ENCODE data around the gene BEAN1. TPM values are rescaled to one million over a fixed set of nuclear protein-coding genes. Genes with fewer than 3 reads are reported as not detected.

The BEAN1 gene
- polyA plus RNA-seq, 1 of the 3 experiments (the other 2 are of a cell fraction), result 0.07 TPM

GRCh38 chr16:66508248-66508913, 81.3 kb downstream of the BEAN1 start:
- no peak overlapping the region for H3K4me2 ChIP-seq
- ChIA-PET POLR2A (no interaction called here), CTCF (interaction anchor here (1.6 to 2.3 kb wide), 2 partner anchors 102 to 151 kb away, joined by 6 to 9 read pairs; no protein-coding TSS in a partner anchor)
- H4K20me1 ChIP-seq (ENCODE audit: insufficient read depth), result no peaks in the 10 kb centered on the region
- no peaks in the 10 kb centered on the region for H3K9me3 ChIP-seq
- DNase-seq, result no peak
- H3K79me2 ChIP-seq (ENCODE audit: insufficient read depth), result no peaks in the 10 kb centered on the region
- no peaks in the 10 kb centered on the region for H3K9me2 ChIP-seq
- H3K4me3 ChIP-seq (ENCODE audit: low read depth in 2 of 2, low read length in 1 of 2), result no peak overlapping the region
- TF ChIP-seq NFIC (IDR thresholded peaks at IDR 0.05; ENCODE audit: borderline replicate concordance) (no peak), RCOR1 (IDR thresholded peaks at IDR 0.05; ENCODE audit: low read length) (no peak), JUND (IDR thresholded peaks at IDR 0.05) (no peak)
- H3K9ac ChIP-seq, result no peak overlapping the region
- peaks cover 5 to 25% of the 10 kb centered on the region in 2 experiments; a peak in 3 of 4 replicates for H3K4me1 ChIP-seq (ENCODE audit: control insufficient read depth in 1 of 2, insufficient read depth in 2 of 2, low read depth in 1 of 2, low read length in 1 of 2)
- 75% methylated on average over 7 of the region's 7 CpGs for WGBS (ENCODE audit: low lambda C conversion rate)
- peaks cover 23% of the 10 kb centered on the region for H3F3A ChIP-seq (replicated peaks; ENCODE audit: insufficient read depth)
- H3K36me3 ChIP-seq (replicated peaks in 1 of 2; ENCODE audit: control insufficient read depth in 1 of 2, insufficient read depth in 2 of 2, low read length in 1 of 2), result no peaks in the 10 kb centered on the region
- H3K27me3 ChIP-seq (ENCODE audit: insufficient read depth), result no peaks in the 10 kb centered on the region
- no peak overlapping the region for H2AFZ ChIP-seq (ENCODE audit: low read depth)
- H3K27ac ChIP-seq (ENCODE audit: low read depth in 2 of 2, low read length in 1 of 2), result no peak overlapping the region

GRCh38 chr16:66508914-66509496, 81.9 kb downstream of the BEAN1 start:
- no peaks in the 10 kb centered on the region for H3K9me3 ChIP-seq
- no peaks in the 10 kb centered on the region for H4K20me1 ChIP-seq (ENCODE audit: insufficient read depth)
- WGBS (ENCODE audit: low lambda C conversion rate), result 92% methylated on average over 9 of the region's 9 CpGs
- ChIA-PET CTCF (interaction anchor here (0.9 to 2.3 kb wide), 4 partner anchors 102 to 152 kb away, joined by 3 to 9 read pairs (median 4); no protein-coding TSS in a partner anchor), POLR2A (no interaction called here)
- H3K4me1 ChIP-seq (ENCODE audit: control insufficient read depth in 1 of 2, insufficient read depth in 2 of 2, low read depth in 1 of 2, low read length in 1 of 2), result peaks cover 5 to 25% of the 10 kb centered on the region in 2 experiments; a peak in 3 of 4 replicates
- H3K27me3 ChIP-seq (ENCODE audit: insufficient read depth), result no peaks in the 10 kb centered on the region
- H3K9me2 ChIP-seq, result no peaks in the 10 kb centered on the region
- H3F3A ChIP-seq (replicated peaks; ENCODE audit: insufficient read depth), result peaks cover 23% of the 10 kb centered on the region
- no peaks in the 10 kb centered on the region for H3K79me2 ChIP-seq (ENCODE audit: insufficient read depth)
- no peak overlapping the region for H3K4me3 ChIP-seq (ENCODE audit: low read depth in 2 of 2, low read length in 1 of 2)
- no peak for DNase-seq
- no peak overlapping the region for H2AFZ ChIP-seq (ENCODE audit: low read depth)
- no peak overlapping the region for H3K27ac ChIP-seq (ENCODE audit: low read depth in 2 of 2, low read length in 1 of 2)
- no peak for TF ChIP-seq FOXM1 (IDR thresholded peaks at IDR 0.05; ENCODE audit: low read depth)
- no peak for TF ChIP-seq RCOR1 (IDR thresholded peaks at IDR 0.05; ENCODE audit: low read length)
- TF ChIP-seq GABPA (IDR thresholded peaks at IDR 0.05; ENCODE audit: low read depth), result no peak
- no peak overlapping the region for H3K4me2 ChIP-seq
- no peaks in the 10 kb centered on the region for H3K36me3 ChIP-seq (replicated peaks in 1 of 2; ENCODE audit: control insufficient read depth in 1 of 2, insufficient read depth in 2 of 2, low read length in 1 of 2)
- no peak overlapping the region for H3K9ac ChIP-seq

- CTCF ChIA-PET, result interaction anchor here (0.9 to 2.3 kb wide), 4 partner anchors 22 to 111 kb away, joined by 3 to 9 read pairs (median 3); no protein-coding TSS in a partner anchor
- 96% methylated on average over 5 of the region's 5 CpGs for WGBS (ENCODE audit: low lambda C conversion rate)
- H3K27ac ChIP-seq (ENCODE audit: low read depth in 2 of 2, low read length in 1 of 2), result no peak overlapping the region
- H3K9me3 ChIP-seq, result no peaks in the 10 kb centered on the region
- no peaks in the 10 kb centered on the region for H3K9me2 ChIP-seq
- H3K4me1 ChIP-seq (ENCODE audit: control insufficient read depth in 1 of 2, insufficient read depth in 2 of 2, low read depth in 1 of 2, low read length in 1 of 2), result peaks cover 5 to 25% of the 10 kb centered on the region in 2 experiments; a peak in 3 of 4 replicates
- no peak overlapping the region for H2AFZ ChIP-seq (ENCODE audit: low read depth)
- no peaks in the 10 kb centered on the region for H3K27me3 ChIP-seq (ENCODE audit: insufficient read depth)
- H3K4me2 ChIP-seq, result no peak overlapping the region
- peaks cover 23% of the 10 kb centered on the region for H3F3A ChIP-seq (replicated peaks; ENCODE audit: insufficient read depth)
- no peak overlapping the region for H3K9ac ChIP-seq
- no peaks in the 10 kb centered on the region for H3K79me2 ChIP-seq (ENCODE audit: insufficient read depth)
- DNase-seq, result no peak
- POLR2A ChIA-PET, result no interaction called here
- H3K4me3 ChIP-seq (ENCODE audit: low read depth in 2 of 2, low read length in 1 of 2), result no peak overlapping the region
- H4K20me1 ChIP-seq (ENCODE audit: insufficient read depth), result no peaks in the 10 kb centered on the region
- H3K36me3 ChIP-seq (replicated peaks in 1 of 2; ENCODE audit: control insufficient read depth in 1 of 2, insufficient read depth in 2 of 2, low read length in 1 of 2), result no peaks in the 10 kb centered on the region
- TF ChIP-seq USF1 (IDR thresholded peaks at IDR 0.05; ENCODE audit: borderline replicate concordance, low read depth) (no peak), REST (IDR thresholded peaks at IDR 0.05; ENCODE audit: low read depth, low read length) (no peak), ELF1 (IDR thresholded peaks at IDR 0.05) (no peak), NFIC (IDR thresholded peaks at IDR 0.05; ENCODE audit: borderline replicate concordance) (no peak), CTCF (IDR thresholded peaks at IDR 0.05) (no peak), POLR2AphosphoS5 (IDR thresholded peaks at IDR 0.05; ENCODE audit: low read depth, low read length) (no peak), IRF3 (IDR thresholded peaks at IDR 0.05; ENCODE audit: low read depth, low read length) (no peak)
These were observed 82.5 kb downstream of the BEAN1 start for GRCh38 chr16:66509576-66509975.

Measured in SK-N-SH (cell line).